Brain microvascular endothelial cell (primary cell): ENCODE data around the gene TLE3.

Source experiments
- DNase-seq: peaks from one replicate; pipeline ENCODE4 v3.0.0-alpha.2; 2020
- H3K27ac ChIP-seq: fragments of 250-450 bp; sonication (Bioruptor Pico); 2 replicates; pipeline ENCODE4 v1.5.1; 2020; ENCODE audit warnings: mild to moderate bottlenecking, moderate library complexity
- H3K27me3 ChIP-seq: fragments of 250-450 bp; sonication (Bioruptor Pico); replicated peaks from 2 replicates; pipeline ENCODE4 v1.5.1; 2020; ENCODE audit warnings: mild to moderate bottlenecking
- H3K36me3 ChIP-seq: fragments of 250-450 bp; sonication (Bioruptor Pico); replicated peaks from 2 replicates; pipeline ENCODE4 v1.5.1; 2020; ENCODE audit warnings: mild to moderate bottlenecking
- H3K4me3 ChIP-seq: 2 replicates; pipeline ENCODE4 v1.5.1; 2011; ENCODE audit warnings: low read depth, mild to moderate bottlenecking, control low read depth, low read length, moderate library complexity
- CTCF ChIP-seq: IDR thresholded peaks from 2 replicates; pipeline ENCODE4 v1.5.1; 2011; ENCODE audit warnings: low read depth, mild to moderate bottlenecking, moderate library complexity, low read length, control low read depth, inconsistent platforms; ENCODE audit errors: missing control alignments
- in situ Hi-C: cut with HindIII; loops from 2 replicates; pipeline ENCODE4 v1.10.0; 2017; ENCODE audit warnings: low sequenced_read_pairs, low pct_ligation_motif_present

Gene TLE3

GRCh38 chr15:70030851-70031250, 66.9 kb downstream of the TLE3 start:
- Histone ChIP-seq H3K36me3 (no peaks in the 10 kb centered on the region), H3K4me3 (no peak overlapping the region), H3K27me3 (peaks cover 33% of the 10 kb centered on the region), H3K27ac (no peak overlapping the region)
- in situ Hi-C loops: no loop called here
- no peak for DNase-seq
- TF ChIP-seq CTCF: no peak

GRCh38 chr15:70029297-70029701, 68.4 kb downstream of the TLE3 start:
- in situ Hi-C loops: no loop called here
- no peak for DNase-seq
- no peak for TF ChIP-seq CTCF
- no peak overlapping the region for H3K4me3 ChIP-seq
- peaks cover 27% of the 10 kb centered on the region for H3K27me3 ChIP-seq
- H3K27ac ChIP-seq: no peak overlapping the region
- no peaks in the 10 kb centered on the region for H3K36me3 ChIP-seq

- TF ChIP-seq CTCF: no peak
- DNase-seq: no peak
- H3K27me3 ChIP-seq: peaks cover 9% of the 10 kb centered on the region
Measured at GRCh38 chr15:70027518-70027917, 70.2 kb downstream of the TLE3 start.

GRCh38 chr15:70026991-70027390, 70.7 kb downstream of the TLE3 start:
- Histone ChIP-seq H3K4me3 (no peak overlapping the region), H3K27me3 (peaks cover 7% of the 10 kb centered on the region), H3K36me3 (no peaks in the 10 kb centered on the region), H3K27ac (no peak overlapping the region)
- TF ChIP-seq CTCF: no peak
- in situ Hi-C loops: no loop called here
- DNase-seq: no peak

More at GRCh38 chr15:70027518-70027917, 70.2 kb downstream of the TLE3 start:
- H3K4me3 ChIP-seq: no peak overlapping the region
- in situ Hi-C loops: no loop called here
- no peaks in the 10 kb centered on the region for H3K36me3 ChIP-seq
- no peak overlapping the region for H3K27ac ChIP-seq

GRCh38 chr15:70025413-70026296, 72.1 kb downstream of the TLE3 start:
- DNase-seq: no peak
- Histone ChIP-seq H3K27me3 (peaks cover 3% of the 10 kb centered on the region), H3K27ac (no peak overlapping the region), H3K4me3 (no peak overlapping the region), H3K36me3 (no peaks in the 10 kb centered on the region)
- no peak for TF ChIP-seq CTCF
- in situ Hi-C loops: no loop called here

- H3K27me3 ChIP-seq: peaks cover 3% of the 10 kb centered on the region
- in situ Hi-C loops: no loop called here
- H3K27ac ChIP-seq: no peak overlapping the region
Measured at GRCh38 chr15:70024521-70024920, 73.2 kb downstream of the TLE3 start.

More at GRCh38 chr15:70024521-70024920, 73.2 kb downstream of the TLE3 start:
- no peak overlapping the region for H3K4me3 ChIP-seq
- no peaks in the 10 kb centered on the region for H3K36me3 ChIP-seq
- TF ChIP-seq CTCF: no peak
- DNase-seq: no peak
